Right hindlimb (tissue), 1 donor: ENCODE data around the gene ITPKC.

ENCODE experiments used
- DNase-seq: peaks from one replicate; pipeline ENCODE4 v3.0.0-alpha.2; 2018

ITPKC gene

DNA sequence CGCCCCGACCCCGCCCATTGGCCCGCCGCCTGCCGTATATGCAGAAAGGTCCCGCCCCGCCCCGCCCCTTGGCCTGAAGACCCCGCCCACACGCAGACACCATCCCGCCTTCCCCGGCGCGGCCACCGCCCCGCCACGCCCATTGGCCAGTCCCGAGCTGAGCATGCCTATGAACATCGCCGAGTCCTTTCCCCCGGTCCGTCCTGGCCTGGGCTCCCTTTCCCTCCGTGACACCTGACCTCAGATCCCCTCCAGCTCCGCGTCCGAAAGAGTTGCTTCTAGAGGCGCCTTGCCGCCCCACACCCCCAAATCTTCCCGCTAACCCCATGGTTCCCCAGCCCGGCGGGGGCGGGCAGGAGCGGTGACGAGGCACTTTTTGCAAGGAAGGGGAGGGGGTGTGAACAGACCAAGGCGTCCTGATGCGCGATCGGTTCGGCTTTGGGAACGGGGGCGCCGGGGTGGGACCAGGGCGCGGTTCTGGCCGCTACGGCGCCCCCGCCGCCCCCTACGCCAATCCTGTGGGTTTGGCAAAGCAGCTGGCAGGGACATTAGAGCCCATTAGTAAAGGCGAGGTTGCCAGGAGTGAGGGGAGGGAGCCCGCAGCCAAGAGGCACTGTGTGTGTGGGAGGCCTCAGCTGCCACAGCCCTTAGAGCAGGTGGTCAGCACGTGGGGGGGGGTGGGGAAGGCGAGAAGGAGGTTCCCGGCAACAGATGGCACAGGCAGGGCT lies 26.1 kb upstream of the ITPKC start:
- peak; percentile 96 for DNase-seq

DNA sequence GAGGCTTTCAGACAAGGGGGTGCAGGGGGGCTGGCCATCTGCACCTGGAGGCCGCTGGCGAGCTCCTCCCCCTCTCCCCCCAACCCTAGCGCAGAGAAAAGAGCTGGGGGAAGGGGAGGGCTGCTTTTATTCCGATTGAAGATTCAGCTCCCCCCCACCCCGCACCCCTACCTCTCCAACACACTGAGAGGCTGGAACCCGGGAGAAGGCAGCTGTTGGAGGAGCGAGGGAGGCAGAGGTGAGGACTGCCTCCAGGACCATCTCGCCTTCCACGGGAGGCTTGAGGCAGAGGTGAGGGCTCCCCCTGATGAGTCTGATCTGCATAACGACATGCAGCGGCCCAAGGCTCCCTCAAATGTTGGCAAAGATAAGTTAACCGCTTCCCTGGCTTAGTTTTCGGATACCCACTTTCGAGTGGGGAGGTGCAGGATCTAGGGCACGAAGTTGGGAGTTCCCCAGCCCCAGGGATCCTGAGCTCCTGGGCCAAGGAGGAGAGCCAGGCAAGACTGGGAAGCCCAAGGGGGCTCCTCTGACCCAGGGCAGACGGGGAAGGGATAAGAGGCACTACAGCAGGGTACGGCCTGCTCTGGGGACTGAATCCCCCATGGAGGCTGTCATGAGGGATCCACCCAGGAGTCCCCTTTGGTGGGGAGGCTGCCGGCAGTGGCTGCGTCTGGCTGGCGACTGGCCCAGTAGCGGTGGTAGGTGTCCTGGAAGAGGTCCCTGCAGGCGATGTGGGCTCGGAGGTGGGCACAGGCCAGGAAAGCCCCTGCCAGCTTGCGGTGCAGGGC lies 25.3 kb upstream of the ITPKC start:
- no peak for DNase-seq

DNA sequence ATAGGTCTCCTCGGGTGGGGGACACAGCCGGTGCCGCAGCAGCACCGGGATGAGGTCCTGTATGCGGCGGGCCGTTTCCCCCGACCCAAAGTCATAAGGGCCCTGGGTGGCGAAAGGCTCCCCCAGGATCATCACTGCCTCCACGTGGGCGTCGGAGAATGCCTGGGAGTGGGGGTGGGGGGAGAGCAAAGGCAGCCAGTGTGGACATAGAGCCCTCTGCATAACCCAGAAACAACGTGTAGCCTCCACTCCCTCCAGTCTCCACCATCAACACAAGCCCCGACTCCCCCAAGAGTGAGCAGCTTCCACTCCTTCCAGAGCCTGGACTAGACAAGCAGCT lies 24.7 kb upstream of the ITPKC start:
- DNase-seq = no peak

DNA sequence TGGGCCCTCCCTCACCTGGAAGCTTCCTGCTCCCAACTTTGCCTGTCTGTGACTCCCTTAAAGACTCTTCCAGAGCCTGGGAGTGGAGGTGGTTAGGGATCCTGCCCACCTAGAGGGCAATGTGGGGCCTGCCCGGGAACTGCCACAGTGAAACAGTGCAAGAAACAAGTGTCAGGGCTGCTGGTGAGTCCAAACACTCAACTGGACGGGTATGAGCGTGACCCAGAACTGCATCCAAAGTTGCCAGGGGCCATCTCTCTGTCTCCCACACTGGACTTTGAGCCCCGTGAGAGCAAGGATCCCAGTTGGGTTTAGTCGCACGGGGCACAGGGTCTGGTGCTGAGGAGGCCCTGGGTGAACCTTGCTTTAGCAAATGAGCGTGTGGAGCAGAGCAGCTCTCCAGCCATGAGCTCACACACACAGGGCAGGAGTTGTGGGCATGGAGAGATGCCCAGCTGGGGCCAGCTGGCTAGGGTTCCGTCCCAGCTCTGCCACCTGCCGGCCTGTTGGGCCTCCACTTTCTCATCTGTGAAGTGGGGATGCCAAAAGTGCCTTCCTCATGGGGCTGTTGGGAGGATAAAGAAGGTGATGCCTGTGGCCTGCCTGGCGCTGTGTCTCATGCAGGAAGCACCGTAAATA lies 23.6 kb upstream of the ITPKC start:
- DNase-seq = no peak

DNA sequence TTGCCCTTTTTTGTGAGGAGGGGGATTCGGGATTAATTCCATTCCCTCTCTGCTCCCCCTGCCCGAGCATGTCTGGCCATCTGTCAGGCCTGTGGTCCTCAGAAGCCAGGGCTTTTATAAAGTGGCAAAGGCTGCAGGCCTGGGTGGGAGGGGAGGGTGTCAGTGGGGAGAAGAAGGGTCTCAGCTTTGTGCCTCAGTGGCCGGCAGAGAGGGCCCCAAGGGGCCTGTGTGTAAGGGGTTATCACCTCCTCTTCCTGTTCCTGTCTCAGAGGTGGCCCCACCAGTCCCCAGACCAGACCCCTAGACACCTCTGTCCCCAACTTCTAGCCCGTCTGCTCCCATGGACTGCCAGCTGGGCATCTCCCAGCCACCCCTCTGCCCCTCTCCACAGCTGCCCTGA lies 23.0 kb upstream of the ITPKC start:
- DNase-seq = no peak

DNA sequence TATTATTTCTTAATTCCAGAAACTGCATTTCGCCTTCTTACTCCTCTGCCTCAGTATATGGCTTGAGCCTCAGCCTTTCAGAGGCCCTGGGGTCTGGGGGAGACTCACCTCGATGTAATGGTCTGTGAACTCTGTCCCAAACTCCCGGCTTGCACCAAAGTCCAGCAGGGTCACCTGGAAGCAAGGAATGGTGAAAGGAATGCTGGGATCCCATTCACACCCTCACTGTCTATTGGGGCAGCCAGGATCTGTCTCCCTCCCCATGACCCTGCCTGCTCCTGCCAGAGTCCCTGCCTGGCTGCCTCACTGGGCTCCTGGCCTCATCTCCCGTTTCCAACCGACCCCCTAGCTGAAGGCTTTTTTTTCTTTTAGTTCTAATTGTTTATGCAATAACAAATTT lies 21.0 kb upstream of the ITPKC start:
- DNase-seq = no peak

DNA sequence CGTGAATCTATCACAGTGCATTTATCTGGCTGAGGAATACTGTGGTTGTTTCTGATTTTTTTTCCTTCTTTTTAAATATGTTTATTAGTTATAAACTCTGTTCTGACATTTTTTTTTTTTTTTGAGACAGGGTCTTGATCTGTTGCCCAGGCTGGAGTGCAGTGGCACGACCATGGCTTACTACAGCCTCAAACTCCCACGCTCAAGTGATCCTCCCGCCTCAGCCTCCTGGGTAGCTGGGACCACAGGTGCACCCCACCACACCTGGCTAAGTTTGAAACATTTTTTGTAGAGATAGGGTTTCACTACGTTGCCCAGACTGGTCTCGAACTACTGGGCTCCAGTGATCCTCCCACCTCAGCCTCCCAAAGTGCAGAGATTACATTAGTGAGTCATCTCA lies 19.9 kb upstream of the ITPKC start:
- DNase-seq = no peak

DNA sequence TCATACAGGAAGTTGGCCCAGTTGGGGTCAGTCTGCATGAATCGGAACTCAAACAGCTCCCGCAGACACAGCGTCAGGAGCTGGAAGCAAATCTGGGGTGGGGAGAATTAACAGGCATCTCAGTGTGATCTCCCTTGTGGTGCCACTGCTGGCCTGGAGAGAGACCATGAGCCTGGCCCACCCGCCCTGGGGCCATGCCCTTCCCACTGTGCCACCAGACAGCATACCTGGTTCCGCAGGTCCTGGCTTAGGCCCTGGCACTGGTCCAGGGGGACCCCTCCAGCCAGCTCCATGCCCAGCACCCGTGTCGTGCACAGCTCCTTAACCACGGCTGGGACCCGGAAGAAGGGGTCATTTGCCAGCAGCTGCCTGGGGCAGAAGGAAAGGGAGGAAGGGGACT lies 16.8 kb upstream of the ITPKC start:
- DNase-seq = no peak

DNA sequence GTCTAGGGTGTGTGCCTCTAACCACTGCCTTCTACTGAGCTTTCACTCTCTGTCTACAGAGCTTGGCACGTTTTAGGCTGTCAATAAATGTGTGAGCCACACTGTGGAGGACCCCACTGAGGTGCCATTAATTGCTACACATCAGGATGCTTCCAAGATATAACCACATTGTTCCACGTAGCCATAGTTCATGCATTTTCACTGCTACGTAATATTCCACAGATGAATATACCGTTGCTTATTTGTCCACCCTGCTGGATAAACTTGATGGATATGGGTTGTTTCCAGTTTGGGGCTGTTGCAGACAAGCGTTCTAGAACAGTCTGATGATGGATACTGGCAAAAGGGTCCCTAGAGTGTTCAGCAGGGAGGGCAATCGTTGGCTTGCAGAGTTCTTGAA lies 15.2 kb upstream of the ITPKC start:
- no peak for DNase-seq

DNA sequence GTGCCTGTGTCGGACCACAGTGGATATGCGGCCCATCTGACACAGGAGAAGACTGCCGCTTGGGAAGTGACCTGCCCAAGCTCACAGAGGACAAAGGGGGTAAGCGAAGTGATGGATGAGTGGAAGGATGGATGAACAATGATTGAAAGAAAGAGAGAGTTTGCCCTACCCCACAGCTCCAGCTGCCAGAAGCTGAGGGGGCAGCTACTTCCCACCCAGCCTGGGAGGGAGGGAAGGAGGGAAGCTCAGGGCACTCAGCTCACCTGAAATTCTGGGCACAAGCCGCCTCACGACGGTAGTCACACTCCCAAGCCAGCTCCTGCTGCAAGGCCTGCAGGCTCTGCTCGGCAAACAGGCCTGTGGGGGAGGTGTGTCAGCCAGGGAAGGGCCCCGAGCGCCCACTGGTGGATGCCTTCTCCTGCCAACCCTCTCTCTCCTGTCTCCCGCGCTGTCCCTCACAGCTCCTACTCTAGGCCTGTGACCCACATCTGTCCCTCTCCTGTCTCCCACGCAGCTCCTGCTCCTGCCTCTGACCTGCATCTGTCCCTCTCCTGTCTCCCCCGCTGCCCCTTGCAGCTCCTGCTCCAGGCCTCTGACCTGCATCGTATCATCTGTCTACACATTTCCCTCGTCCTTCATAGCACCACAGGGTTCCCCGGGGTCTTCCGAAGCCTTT lies 14.4 kb upstream of the ITPKC start:
- peak; percentile 33 for DNase-seq

DNA sequence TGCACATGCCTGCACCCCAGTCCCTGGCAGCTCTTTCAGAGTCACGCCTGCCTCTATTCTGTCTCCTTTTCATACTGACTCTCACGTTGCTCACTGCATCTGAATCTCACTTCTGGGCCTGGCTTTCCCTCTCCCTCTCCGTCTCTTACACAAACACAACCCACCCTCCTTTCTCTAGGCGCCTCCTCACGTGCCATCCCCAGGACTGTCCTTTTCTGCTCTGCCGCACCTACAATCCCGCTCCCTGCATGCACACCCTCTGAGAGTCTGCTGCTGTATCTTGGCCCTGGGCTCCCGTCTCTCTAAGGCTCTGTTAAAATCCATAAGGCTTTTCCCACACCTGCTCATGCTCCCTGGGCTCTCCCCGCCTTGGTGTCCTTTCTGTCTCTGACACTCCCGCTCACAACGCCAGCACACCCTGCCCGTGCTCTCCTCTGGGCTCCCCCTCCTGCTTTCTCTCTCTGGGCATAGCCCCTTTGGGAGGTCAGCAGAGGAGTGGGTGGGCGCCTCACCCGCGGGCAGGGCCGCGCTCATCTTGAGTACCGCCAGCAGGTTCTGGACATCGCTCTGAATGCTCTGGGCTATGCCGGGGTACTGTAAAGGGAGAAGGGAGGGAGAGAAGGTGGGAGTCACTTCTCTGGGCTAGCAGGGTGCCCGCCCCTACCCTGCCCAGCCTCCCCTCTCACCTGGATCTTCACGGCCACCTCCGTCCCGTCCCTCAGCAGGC lies 13.7 kb upstream of the ITPKC start:
- DNase-seq = peak; percentile 15

DNA sequence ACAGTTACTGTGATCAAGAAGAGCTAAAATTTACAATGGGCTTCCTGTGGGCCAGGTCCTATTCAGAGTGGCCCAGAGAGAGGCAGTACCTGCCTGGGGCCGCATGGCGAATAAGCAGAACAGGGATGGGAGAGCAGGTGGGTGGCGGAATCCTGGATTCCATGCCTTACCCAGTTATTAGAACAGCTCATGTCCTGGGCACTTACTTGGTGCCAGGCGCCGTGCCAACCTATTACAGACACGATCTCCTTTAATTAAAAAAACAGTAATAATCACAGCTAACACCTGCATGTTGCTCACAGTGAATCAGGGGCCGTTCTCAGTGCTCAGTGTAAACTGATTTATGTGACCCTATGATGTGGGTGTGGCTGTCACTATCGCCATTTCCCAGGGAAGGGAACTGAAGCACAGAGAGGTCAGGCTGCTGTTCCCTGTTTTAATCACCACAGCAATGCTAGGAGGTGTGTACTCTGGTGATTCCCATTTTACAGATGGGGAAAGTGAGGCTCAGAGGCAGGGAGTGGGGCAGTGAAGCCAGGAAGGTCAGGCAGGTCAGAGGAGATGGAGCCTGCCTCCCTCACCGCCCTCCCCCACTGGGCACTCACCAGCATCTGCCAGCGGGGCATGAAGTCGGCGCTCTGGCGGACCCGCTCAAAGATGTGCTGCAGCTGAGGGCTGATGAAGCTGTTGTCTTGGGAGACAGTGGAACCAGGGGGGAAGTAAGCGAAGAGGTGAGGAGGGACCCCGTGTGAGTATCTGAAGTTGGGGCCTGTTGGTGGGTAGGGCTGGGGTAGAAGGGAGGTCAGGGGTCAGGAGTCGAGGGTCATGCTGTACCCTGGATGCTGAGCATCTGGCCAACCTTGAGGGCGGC lies 12.2 kb upstream of the ITPKC start:
- DNase-seq = peak; percentile 15

DNA sequence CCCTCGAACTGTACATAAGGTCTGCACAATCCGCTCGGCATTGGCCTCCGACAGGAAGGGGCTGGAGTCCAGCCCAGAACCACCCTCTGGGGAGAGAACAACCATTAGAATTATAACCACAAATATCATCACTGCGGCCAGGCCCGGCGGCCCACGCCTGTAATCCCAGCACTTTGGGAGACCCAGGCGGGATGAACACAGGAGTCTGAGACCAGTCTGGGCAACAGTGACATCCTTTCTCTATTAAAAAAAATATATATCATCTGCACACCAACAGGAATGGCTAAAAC lies 11.6 kb upstream of the ITPKC start:
- DNase-seq = peak; percentile 86

DNA sequence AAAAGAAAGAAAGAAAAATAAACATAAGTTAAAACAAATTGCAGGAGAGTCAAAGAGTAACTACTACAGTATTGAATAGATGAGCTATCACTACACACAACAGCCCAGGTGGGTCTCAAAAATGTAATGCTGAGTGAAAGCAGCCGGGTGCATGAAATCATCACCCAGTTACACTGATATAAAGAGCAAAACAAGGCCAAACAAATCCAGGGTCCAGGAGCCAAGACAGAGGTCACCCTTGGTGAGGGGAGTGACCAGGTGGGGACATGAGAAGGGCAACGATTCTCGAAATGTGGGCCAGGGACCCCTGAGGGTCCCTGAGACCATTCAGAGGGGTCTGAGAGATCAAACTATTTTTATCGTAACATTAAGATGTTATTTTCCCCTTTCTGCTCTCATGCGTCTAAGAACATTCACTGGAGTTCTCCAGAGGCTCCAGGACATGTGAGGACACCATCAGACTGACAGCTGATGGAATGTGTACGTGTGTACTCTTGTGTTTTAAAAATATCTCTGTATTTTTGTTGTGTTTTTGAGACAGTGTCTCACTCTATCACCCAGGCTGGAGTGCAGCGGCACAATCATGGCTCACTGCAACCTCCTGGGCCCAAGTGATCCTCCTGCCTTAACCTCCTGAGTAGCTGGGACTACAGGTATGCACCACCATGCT lies 10.8 kb upstream of the ITPKC start:
- no peak for DNase-seq

DNA sequence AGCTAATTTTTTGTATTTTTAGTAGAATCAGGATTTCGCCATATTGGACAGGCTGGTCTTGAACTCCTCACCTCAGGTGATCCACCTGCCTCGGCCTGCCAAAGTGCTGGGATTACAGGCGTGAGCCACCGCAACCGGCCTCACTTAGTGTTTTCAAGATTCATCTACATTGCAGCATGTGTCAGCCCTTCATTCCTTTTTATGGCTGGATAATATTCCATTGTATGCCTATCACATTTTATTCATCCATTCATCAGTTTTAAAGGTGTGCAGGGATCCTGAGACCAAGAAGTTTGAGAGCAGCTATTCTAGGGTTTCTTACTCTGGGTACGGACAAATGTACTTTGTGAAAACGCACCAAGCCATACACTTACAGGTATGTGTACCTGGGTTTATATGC lies 9.3 kb upstream of the ITPKC start:
- no peak for DNase-seq

DNA sequence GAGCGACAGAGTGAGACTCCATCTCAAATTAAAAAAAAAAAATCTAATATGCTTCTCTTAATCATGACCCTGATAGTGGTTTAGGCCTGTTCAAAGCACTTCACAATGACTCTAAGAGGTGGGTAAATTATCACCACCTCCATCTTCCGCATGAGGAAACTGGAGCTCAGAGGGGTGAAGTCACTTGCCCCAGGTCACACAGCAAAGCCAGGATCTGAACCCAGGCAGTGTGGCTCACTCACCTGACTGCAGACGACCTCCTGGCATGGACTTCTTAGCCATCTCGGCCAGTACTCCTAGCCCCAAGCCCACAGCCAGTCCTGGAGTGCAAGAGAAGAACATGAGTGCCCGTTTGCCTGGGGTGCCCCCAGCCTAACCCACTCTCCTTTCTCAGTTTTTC lies 7.1 kb upstream of the ITPKC start:
- no peak for DNase-seq

DNA sequence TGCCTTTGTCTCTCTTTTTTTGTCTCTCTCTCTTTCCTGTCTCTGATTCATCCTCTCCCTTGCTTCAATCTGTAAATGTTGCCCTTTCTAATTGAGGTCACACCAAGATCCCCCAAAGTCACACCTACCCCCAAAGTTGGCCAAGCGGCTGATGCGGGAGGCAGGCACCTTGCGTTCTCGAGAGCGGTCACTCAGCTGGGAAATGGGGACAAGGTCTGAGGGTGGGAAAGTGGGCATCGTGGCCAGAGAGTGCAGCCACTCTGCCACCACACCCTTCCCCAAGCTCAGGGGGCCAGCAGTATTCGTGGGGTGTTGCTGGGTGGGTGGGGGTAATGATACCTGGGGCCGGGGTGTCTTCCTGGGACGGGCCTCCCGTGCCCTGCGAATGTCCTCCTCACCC lies 3.0 kb upstream of the ITPKC start:
- no peak for DNase-seq

DNA sequence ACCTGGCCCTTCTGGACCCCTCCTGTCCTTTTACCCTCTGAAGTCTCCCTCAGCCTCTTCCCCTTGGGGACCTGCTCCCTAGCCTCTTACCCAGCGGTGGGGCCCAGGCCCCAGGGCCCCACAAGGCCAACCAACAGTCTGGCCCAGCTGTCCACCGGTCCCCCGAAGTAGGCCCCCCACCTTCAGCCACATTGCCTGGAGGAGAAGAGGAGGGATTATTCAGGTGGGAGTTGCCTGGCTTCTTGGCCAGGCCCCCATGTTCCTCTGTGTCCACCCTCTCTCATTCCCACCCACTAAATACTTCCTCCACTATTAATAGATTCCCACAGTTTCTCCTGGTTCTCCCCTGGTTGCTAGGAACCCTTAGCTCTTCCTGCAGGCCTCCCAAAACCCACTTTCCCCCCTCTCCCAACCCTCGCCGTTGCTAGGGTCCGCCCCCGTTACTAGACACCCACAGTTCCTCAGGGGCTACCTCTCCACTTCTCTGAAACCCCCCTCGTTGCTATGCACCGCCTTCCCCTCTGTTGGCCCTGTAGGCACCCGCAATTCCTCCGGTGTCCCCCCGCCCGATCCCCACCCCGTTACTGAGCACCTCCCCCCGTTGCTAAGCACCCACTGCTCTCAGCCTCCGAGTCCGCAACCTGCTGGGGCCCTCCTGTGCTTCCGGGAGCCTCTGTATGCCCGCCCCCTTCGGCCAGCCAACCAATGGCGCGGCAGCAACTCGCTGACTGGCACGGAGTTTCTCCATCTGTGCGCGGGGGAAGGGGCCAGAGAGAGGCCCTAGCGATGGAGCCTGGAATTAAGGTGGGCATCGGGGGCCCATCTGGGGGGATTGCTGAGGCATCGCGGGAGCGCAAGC lies 2.2 kb upstream of the ITPKC start:
- peak; percentile 99 for DNase-seq

DNA sequence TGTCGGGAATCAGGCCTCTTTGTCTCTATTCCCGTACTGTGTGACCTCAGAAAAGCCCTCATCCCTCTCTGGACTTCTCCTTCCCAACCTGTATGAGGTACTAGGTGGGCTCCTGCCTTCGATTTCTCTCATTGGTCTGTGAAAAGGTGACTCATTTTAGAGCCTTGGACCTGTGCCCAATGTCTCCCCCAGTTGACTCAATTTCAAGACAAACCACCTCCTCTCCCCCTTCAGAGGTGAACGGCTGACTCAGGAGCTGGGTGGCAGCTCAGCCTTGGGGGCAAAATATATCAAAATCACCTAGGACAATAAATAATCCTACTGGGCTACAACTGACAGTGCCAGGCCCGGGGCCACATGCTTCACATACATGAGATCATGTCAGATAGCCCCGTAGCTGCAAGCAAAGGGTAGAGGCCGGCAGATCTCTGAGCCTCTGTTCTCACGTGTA lies 856 bp upstream of the ITPKC start:
- DNase-seq = no peak

DNA sequence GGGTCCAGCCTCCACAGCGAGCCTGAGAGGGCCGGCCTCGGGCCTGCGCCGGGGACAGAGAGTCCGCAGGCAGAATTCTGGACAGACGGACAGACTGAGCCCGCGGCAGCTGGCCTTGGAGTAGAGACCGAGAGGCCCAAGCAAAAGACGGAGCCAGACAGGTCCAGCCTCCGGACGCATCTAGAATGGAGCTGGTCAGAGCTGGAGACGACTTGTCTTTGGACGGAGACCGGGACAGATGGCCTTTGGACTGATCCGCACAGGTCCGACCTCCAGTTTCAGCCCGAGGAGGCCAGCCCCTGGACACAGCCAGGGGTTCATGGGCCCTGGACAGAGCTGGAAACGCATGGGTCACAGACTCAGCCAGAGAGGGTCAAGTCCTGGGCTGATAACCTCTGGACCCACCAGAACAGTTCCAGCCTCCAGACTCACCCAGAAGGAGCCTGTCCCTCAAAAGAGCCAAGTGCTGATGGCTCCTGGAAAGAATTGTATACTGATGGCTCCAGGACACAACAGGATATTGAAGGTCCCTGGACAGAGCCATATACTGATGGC lies 490 bp downstream of the ITPKC start:
- no peak for DNase-seq
